GM12874 (cell line): ENCODE results near the gene CMYA5.

ENCODE experiments used
- CTCF ChIP-seq: IDR thresholded peaks from 2 replicates; pipeline ENCODE4 v1.5.1; 2011; ENCODE audit warnings: low read depth, mild to moderate bottlenecking, control low read depth, low read length, moderate library complexity; ENCODE audit not compliant: insufficient read depth

CMYA5 gene

GRCh38 chr5:79694652-79695051 lies 5.0 kb downstream of the CMYA5 start:
- no peak for TF ChIP-seq CTCF

GRCh38 chr5:79695526-79695925 lies 5.9 kb downstream of the CMYA5 start:
- no peak for TF ChIP-seq CTCF

GRCh38 chr5:79697222-79698170 lies 7.9 kb downstream of the CMYA5 start:
- TF ChIP-seq CTCF: no peak

GRCh38 chr5:79699763-79700400 lies 10.2 kb downstream of the CMYA5 start:
- no peak for TF ChIP-seq CTCF

GRCh38 chr5:79702606-79703380 lies 13.2 kb downstream of the CMYA5 start:
- peak; percentile 57 for TF ChIP-seq CTCF

GRCh38 chr5:79703381-79703645 lies 13.7 kb downstream of the CMYA5 start:
- TF ChIP-seq CTCF: no peak

GRCh38 chr5:79704553-79704952 lies 14.9 kb downstream of the CMYA5 start:
- TF ChIP-seq CTCF: no peak
